GM18517 (cell line): ENCODE measurements around the gene PSMD12.
"Not testable (repeated sequence)": the region's sequence is repeated elsewhere in the genome, so short reads cannot be mapped to it uniquely, and the experiment has no call there.

ENCODE experiments used
- ATAC-seq: cut with Tn5 transposase; IDR thresholded peaks from one replicate; pipeline ENCODE4 v1.9.1; 2021; ENCODE audit warnings: mild to moderate bottlenecking, moderate library complexity; ENCODE audit not compliant: unreplicated experiment

The PSMD12 gene

DNA sequence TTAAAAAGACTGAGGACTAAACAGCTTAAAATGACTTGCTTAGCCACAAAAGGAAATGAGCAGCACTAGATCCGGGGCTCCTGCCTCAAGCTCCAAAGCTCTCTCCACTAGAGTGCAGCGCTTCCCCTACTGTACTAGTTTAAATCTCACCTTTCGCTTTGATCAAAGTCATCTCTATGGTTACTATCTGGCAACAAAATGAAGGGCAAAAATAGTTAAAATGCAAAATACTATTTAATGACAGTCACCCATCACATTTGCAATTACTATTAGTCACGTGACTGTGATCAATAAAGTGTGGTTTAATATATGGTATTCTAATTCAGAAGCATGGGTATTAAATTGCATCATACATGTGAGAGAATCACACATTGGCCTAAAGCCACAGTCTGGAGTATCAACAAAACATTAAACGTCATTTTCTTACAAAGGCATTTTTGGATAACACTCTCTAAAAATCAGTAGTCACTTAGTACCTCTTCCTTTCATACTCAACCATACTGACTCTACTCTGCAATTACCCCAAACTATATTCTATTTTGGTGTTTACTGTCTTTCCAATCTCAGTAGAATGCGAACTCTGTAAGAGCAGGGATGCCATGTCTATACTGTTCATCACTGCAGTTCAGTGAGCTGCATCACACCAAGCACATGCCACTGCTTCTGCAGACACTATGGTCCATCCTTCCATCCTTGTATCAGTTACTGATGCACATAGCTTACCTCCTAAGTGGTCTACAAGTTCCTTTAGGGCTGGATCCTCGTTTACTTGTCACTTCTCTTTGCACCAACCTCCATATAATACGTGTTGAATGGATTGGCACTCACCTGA lies 6.2 kb downstream of the PSMD12 start:
- ATAC-seq = no peak

DNA sequence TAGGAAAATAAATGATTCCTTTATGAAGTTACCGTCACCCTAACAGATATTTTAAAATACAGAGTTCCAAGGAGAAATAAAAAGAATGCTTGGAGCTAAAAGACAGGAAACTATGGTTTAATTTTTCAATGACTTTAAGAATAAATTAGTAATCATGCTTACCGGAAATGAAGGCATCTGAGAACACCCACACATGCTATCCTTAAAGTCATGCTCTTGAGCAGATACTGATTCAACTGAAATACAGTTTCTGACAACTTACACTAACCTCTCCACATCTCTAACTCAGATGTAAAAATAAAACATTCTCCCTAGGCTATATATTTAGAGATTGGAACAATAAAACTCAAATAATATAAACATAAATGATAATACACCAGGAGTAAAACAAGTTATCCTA lies 7.8 kb downstream of the PSMD12 start:
- no peak for ATAC-seq

- ATAC-seq = no peak
Observed at GRCh38 chr17:67353929-67354574, 12.3 kb downstream of the PSMD12 start.

GRCh38 chr17:67353161-67353560 lies 13.2 kb downstream of the PSMD12 start:
- ATAC-seq = no peak

DNA sequence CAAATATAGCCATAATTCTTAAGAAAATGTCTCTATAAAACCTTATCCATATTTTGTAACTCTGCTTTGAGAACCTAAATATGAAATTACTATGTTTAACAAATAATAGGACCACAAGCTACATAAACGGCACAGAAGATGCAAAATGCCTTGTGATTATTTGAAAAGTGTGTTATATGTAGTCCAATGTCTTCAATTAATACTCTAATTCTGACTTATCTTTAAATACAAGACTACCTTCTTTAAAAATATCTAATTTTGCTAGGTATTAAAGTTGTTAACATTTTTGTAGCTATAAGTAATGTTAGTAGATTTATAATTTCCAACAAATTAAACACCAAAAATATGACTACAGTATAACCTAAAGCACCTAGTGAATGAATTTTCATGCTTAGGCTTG lies 17.0 kb downstream of the PSMD12 start:
- ATAC-seq = no peak

- ATAC-seq = no peak
Observed at GRCh38 chr17:67347826-67348225, 18.6 kb downstream of the PSMD12 start.

DNA sequence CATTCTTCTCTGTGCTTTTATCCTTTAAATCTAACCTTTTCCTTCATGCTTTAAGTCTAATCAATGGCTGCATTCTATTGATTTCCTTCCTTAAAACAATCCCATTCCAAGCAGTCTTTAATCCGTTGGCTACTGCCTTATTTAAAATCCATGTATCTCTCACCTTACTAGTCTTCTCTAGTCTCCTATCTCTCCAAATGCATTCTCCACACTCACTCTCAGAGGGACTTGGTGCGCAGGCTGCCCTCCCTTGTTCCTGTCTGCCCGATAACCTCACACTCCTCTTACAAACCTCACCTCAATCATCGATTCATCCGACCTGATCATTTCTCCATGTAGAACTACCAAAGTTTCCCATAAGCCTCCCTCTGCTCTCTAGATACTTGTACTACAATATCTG lies 23.1 kb downstream of the PSMD12 start:
- ATAC-seq = no peak

GRCh38 chr17:67338353-67338752 lies 28.0 kb downstream of the PSMD12 start:
- not testable (repeated sequence) for ATAC-seq

DNA sequence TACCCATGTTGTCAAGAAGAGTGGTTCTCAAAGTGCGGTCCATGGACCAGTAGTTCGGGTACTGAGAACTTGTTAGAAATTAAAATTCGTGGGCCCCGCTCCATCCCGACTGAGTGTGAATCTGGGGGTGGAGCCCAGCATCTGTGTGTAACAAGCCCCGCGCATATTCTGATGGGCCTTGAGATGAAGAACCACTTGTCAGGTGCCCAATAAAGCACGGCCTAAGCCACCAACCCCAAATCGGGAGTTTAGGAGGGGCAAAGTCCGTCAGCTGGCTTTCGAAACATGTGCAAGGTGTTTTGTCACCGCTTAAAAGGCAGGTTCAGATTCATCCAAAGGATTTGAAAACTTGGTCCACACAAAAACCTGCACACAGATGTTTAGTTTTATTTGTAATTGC lies 29.5 kb downstream of the PSMD12 start:
- ATAC-seq = no peak

DNA sequence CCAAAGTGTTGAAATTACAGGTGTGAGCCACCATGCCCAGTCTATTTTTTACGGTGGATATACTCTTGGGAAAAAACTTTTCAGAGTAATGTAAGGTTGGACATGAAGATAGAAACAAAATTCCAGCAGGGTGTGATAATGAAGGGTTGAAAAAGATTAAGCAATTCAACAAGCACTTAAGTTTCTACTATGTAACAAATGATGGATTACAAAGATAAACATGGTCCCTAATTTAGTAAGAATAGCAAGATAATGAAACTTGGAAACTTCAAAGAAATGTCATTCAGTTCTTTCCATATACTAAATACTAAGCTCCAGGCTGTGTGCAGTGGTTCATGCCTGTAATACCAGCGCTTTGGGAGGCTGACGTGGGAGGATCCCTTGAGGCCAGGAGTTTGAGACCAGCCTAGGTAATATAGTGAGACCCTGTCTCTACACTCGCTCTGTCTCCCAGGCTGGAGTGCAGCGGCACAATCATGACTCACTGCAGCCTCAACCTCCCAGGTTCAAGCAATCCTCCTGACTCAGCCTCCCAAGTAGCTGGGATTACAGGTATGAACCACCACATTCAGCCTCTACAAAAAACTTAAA lies 31.0 kb downstream of the PSMD12 start:
- ATAC-seq = no peak

- not testable (repeated sequence) for ATAC-seq
Observed at GRCh38 chr17:67332162-67332508, 34.2 kb downstream of the PSMD12 start.

DNA sequence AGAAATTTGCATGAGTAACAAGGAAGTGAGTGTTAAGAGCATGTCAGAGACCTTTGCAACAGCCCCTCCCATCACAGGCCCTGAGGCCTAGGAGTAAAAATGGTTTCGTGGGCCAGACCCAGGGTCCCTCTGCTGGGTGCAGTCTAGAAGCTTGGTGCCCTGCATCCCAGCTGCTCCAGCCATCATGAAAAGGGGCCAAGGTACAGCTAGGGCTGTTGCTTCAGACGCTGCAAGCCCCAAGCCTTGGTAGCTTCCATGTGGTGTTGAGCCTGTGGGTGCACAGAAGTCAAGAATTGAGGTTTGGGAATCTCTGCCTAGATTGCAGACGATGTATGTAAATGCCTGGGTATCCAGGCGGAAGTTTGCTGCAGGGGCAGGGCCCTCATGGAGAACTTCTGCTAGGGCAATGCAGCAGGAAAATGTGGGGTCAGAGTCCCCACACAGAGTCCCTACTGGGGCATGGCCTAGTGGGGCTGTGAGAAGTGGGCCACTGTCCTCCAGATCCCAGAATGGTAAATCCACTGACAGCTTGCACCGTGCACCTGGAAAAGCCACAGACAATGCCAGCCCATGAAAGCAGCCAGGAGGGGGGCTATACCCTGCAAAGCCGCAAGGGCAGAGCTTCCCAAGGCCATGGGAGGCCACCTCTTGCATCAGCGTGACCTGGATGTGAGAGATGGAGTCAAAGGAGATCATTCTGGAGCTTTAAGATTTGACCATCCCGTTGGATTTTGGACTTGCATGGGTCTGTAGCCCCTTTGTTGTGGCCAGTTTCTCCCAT lies 34.8 kb downstream of the PSMD12 start:
- ATAC-seq = not testable (repeated sequence)

GRCh38 chr17:67328026-67328425 lies 38.4 kb downstream of the PSMD12 start:
- no peak for ATAC-seq

GRCh38 chr17:67326959-67327745 lies 39.2 kb downstream of the PSMD12 start:
- not testable (repeated sequence) for ATAC-seq

GRCh38 chr17:67326440-67326839 lies 39.9 kb downstream of the PSMD12 start:
- no peak for ATAC-seq

- no peak for ATAC-seq
Observed at GRCh38 chr17:67324330-67324729, 42.0 kb downstream of the PSMD12 start.

- no peak for ATAC-seq
Observed at GRCh38 chr17:67323445-67323844, 42.9 kb downstream of the PSMD12 start.

- ATAC-seq = no peak
Observed at GRCh38 chr17:67322042-67322787, 44.2 kb downstream of the PSMD12 start.

- ATAC-seq = not testable (repeated sequence)
Observed at GRCh38 chr17:67321486-67321885, 44.9 kb downstream of the PSMD12 start.

DNA sequence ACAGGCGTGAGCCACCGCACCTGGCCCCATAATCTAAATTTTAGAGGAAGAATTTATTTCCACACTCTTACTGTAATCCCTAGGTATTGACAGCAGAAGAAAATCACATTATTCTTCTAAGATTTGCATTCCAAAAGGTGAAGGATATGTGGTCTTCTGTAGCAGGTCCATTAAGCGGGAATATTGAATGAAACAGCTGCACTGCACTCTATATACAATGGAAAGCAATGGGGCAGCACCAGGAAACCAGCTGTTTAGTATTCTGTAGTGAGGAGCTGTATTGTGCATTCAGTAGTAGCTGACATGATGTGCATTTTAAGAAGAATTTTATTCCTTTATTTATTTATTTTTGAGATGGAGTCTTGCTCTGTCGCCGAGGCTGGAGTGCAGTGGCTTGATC lies 49.6 kb downstream of the PSMD12 start:
- no peak for ATAC-seq
